Right hindlimb (tissue), 1 donor: Measurements from ENCODE around the gene MALAT1.
"Not testable (repeated sequence)": the region's sequence is repeated elsewhere in the genome, so short reads cannot be mapped to it uniquely, and the experiment has no call there.

Experiments used
- DNase-seq: peaks from one replicate; pipeline ENCODE4 v3.0.0-alpha.2; 2018

Gene MALAT1

GRCh38 chr11:65498977-65499712, at the start of gene MALAT1:
Gene MALAT1, plus strand, starts transcription at chr11:65499045.
- peak; percentile 96 for DNase-seq

- not testable (repeated sequence) for DNase-seq
These were observed 47.5 kb upstream of the MALAT1 start for GRCh38 chr11:65451301-65451700.

GRCh38 chr11:65452259-65452658, 46.6 kb upstream of the MALAT1 start:
- not testable (repeated sequence) for DNase-seq

GRCh38 chr11:65452806-65453490, 45.9 kb upstream of the MALAT1 start:
- DNase-seq, result peak; percentile 82

- no peak for DNase-seq
These were observed 44.5 kb upstream of the MALAT1 start for GRCh38 chr11:65454311-65454695.

GRCh38 chr11:65454696-65455456, 44.0 kb upstream of the MALAT1 start:
- peak; percentile 95 for DNase-seq

GRCh38 chr11:65456418-65456817, 42.4 kb upstream of the MALAT1 start:
- no peak for DNase-seq

GRCh38 chr11:65459552-65459951, 39.3 kb upstream of the MALAT1 start:
- no peak for DNase-seq

- not testable (repeated sequence) for DNase-seq
These were observed 33.4 kb upstream of the MALAT1 start for GRCh38 chr11:65465471-65465870.

- not testable (repeated sequence) for DNase-seq
These were observed 31.5 kb upstream of the MALAT1 start for GRCh38 chr11:65467306-65467705.

- DNase-seq, result peak; percentile 34
These were observed 29.9 kb upstream of the MALAT1 start for GRCh38 chr11:65468874-65469333.

GRCh38 chr11:65470433-65471049, 28.3 kb upstream of the MALAT1 start:
- no peak for DNase-seq

GRCh38 chr11:65471447-65471891, 27.4 kb upstream of the MALAT1 start:
- DNase-seq, result peak; percentile 54

GRCh38 chr11:65472588-65473277, 26.1 kb upstream of the MALAT1 start:
- DNase-seq, result not testable (repeated sequence)

- DNase-seq, result no peak
These were observed 25.5 kb upstream of the MALAT1 start for GRCh38 chr11:65473278-65473860.

GRCh38 chr11:65474864-65475263, 24.0 kb upstream of the MALAT1 start:
- no peak for DNase-seq

- DNase-seq, result no peak
These were observed 22.2 kb upstream of the MALAT1 start for GRCh38 chr11:65476632-65477148.

GRCh38 chr11:65477149-65477965, 21.5 kb upstream of the MALAT1 start:
- DNase-seq, result peak; percentile 97

- DNase-seq, result no peak
These were observed 20.3 kb upstream of the MALAT1 start for GRCh38 chr11:65478388-65479183.
